H9 (cell line): ENCODE data around the gene ZNF428. TPM values are rescaled to one million over a fixed set of nuclear protein-coding genes. Genes with fewer than 3 reads are reported as not detected.

Experiments used
- DNase-seq: peaks from one replicate; pipeline ENCODE4 v3.0.0-alpha.2; 2017
- H2AFZ ChIP-seq: one replicate; pipeline ENCODE4 v1.6.1; 2013; ENCODE audit warnings: mild to moderate bottlenecking, low read length, control low read depth, moderate library complexity
- H2AK5ac ChIP-seq: 2 replicates; pipeline ENCODE4 v1.6.1; 2013; ENCODE audit warnings: low read length, control low read depth, mixed read lengths; ENCODE audit not compliant: insufficient read length
- H2BK120ac ChIP-seq: one replicate; pipeline ENCODE4 v1.6.1; 2013; ENCODE audit warnings: low read depth, mild to moderate bottlenecking, low read length, control low read depth, inconsistent platforms; ENCODE audit not compliant: poor library complexity, severe bottlenecking
- H2BK12ac ChIP-seq: 2 replicates; pipeline ENCODE4 v1.6.1; 2013; ENCODE audit warnings: low read length, control low read depth, mixed read lengths, low read depth; ENCODE audit not compliant: insufficient read length
- H2BK15ac ChIP-seq: 2 replicates; pipeline ENCODE4 v1.6.1; 2013; ENCODE audit warnings: low read depth, low read length, control low read depth
- H2BK20ac ChIP-seq: one replicate; pipeline ENCODE4 v1.6.1; 2013; ENCODE audit warnings: low read depth, mild to moderate bottlenecking, low read length, control low read depth, inconsistent platforms; ENCODE audit not compliant: poor library complexity, severe bottlenecking
- H2BK5ac ChIP-seq: 2 replicates; pipeline ENCODE4 v1.6.1; 2013; ENCODE audit warnings: low read length, control low read depth, mixed read lengths; ENCODE audit not compliant: insufficient read length
- H3K14ac ChIP-seq: 2 replicates; pipeline ENCODE4 v1.6.1; 2013; ENCODE audit warnings: low read length, control low read depth; ENCODE audit not compliant: insufficient read depth
- H3K18ac ChIP-seq: 2 replicates; pipeline ENCODE4 v1.6.1; 2013; ENCODE audit warnings: low read depth, mild to moderate bottlenecking, mixed read lengths, low read length, control low read depth; ENCODE audit not compliant: insufficient read length
- H3K23ac ChIP-seq: 2 replicates; pipeline ENCODE4 v1.6.1; 2013; ENCODE audit warnings: low read length, control low read depth, mixed read lengths, low read depth; ENCODE audit not compliant: insufficient read length
- H3K23me2 ChIP-seq: 2 replicates; pipeline ENCODE4 v1.6.1; 2013; ENCODE audit warnings: low read depth, mild to moderate bottlenecking, mixed read lengths, low read length, control low read depth; ENCODE audit not compliant: insufficient read length, poor library complexity, severe bottlenecking
- H3K27ac ChIP-seq: 2 replicates; pipeline ENCODE4 v1.5.1; 2013; ENCODE audit warnings: low read length, control low read depth, mixed read lengths, low read depth; ENCODE audit not compliant: insufficient read length
- H3K27me3 ChIP-seq: 2 replicates; pipeline ENCODE4 v1.6.1; 2013; ENCODE audit warnings: low read length, control low read depth, inconsistent platforms; ENCODE audit not compliant: insufficient read depth
- H3K4ac ChIP-seq: 2 replicates; pipeline ENCODE4 v1.6.1; 2013; ENCODE audit warnings: low read depth, mild to moderate bottlenecking, control low read depth, inconsistent platforms, low read length, moderate library complexity
- H3K4me1 ChIP-seq: 2 replicates; pipeline ENCODE4 v1.6.1; 2013; ENCODE audit warnings: low read length, control low read depth, inconsistent platforms; ENCODE audit not compliant: insufficient read depth
- H3K4me2 ChIP-seq: 2 replicates; pipeline ENCODE4 v1.6.1; 2013; ENCODE audit warnings: low read length, control low read depth, mixed read lengths; ENCODE audit not compliant: insufficient read length, insufficient read depth
- H3K56ac ChIP-seq: 2 replicates; pipeline ENCODE4 v1.6.1; 2013; ENCODE audit warnings: low read depth, mild to moderate bottlenecking, mixed read lengths, low read length, control low read depth; ENCODE audit not compliant: insufficient read length
- H3K79me1 ChIP-seq: 2 replicates; pipeline ENCODE4 v1.6.1; 2013; ENCODE audit warnings: low read depth, mild to moderate bottlenecking, moderate library complexity, low read length, control low read depth, inconsistent platforms; ENCODE audit not compliant: insufficient read depth, poor library complexity, severe bottlenecking
- H3K79me2 ChIP-seq: 2 replicates; pipeline ENCODE4 v1.6.1; 2013; ENCODE audit warnings: low read length, control low read depth, inconsistent platforms; ENCODE audit not compliant: insufficient read depth
- H3K9ac ChIP-seq: 2 replicates; pipeline ENCODE4 v1.6.1; 2013; ENCODE audit warnings: low read length, control low read depth, mixed read lengths; ENCODE audit not compliant: insufficient read length; ENCODE audit errors: extremely low read depth
- H3K9me3 ChIP-seq: one replicate; pipeline ENCODE4 v1.6.1; 2013; ENCODE audit warnings: low read depth, low read length, inconsistent platforms; ENCODE audit not compliant: control insufficient read depth
- H3T11ph ChIP-seq: one replicate; pipeline ENCODE4 v1.6.1; 2013; ENCODE audit warnings: mild to moderate bottlenecking, low read length, control low read depth, inconsistent platforms
- H4K20me1 ChIP-seq: one replicate; pipeline ENCODE4 v1.6.1; 2013; ENCODE audit not compliant: control insufficient read depth, insufficient read length, insufficient read depth
- H4K5ac ChIP-seq: 2 replicates; pipeline ENCODE4 v1.6.1; 2013; ENCODE audit warnings: low read depth, mild to moderate bottlenecking, mixed read lengths, low read length, control low read depth; ENCODE audit not compliant: insufficient read length
- H4K8ac ChIP-seq: replicated peaks from 2 replicates; pipeline ENCODE4 v1.6.1; 2013; ENCODE audit warnings: low read length, control low read depth, mixed read lengths, low read depth; ENCODE audit not compliant: insufficient read length
- H4K91ac ChIP-seq: 2 replicates; pipeline ENCODE4 v1.6.1; 2013; ENCODE audit warnings: low read depth, mild to moderate bottlenecking, moderate library complexity, mixed read lengths, low read length, control low read depth; ENCODE audit not compliant: insufficient read length
- H3K27ac Mint-ChIP-seq, 3 experiments: 2 replicates in 2 of 3; 3 replicates in 1 of 3; pipeline ENCODE4 v1.8.0; 2020 to 2021; ENCODE audit warnings: mixed read lengths in 3 of 3, mild to moderate bottlenecking in 1 of 3, moderate library complexity in 1 of 3
- H3K27me3 Mint-ChIP-seq: 2 replicates; pipeline ENCODE4 v1.8.0; 2021; ENCODE audit warnings: low read depth, mild to moderate bottlenecking, moderate library complexity, mixed read lengths
- H3K36me3 Mint-ChIP-seq, 3 experiments: 2 replicates in 2 of 3; 3 replicates in 1 of 3; pipeline ENCODE4 v1.8.0; 2020 to 2021; ENCODE audit warnings: low read depth in 3 of 3, mixed read lengths in 3 of 3; ENCODE audit not compliant: insufficient read depth in 1 of 3
- H3K4me1 Mint-ChIP-seq, 2 experiments: 2 replicates each; pipeline ENCODE4 v1.8.0; 2020; ENCODE audit warnings: mixed read lengths in 2 of 2
- H3K4me3 Mint-ChIP-seq, 2 experiments: 2 replicates in 1 of 2; 3 replicates in 1 of 2; pipeline ENCODE4 v1.8.0; 2020 to 2021; ENCODE audit warnings: mild to moderate bottlenecking in 2 of 2, mixed read lengths in 2 of 2, moderate library complexity in 1 of 2
- H3K9me3 Mint-ChIP-seq, 2 experiments: 2 replicates in 1 of 2; 3 replicates in 1 of 2; pipeline ENCODE4 v1.8.0; 2020; ENCODE audit warnings: mild to moderate bottlenecking in 2 of 2, mixed read lengths in 2 of 2, moderate library complexity in 1 of 2
- WGBS: extraction: QIAGEN DNeasy Blood & Tissue Kit; methylation state at CpG from one replicate; pipeline ENCODE4 v1.1.7; 2013; ENCODE audit warnings: missing lambda C conversion rate, low lambda C conversion rate, mixed read lengths; ENCODE audit not compliant: insufficient read length; ENCODE audit errors: extremely low coverage; 5-methylcytosine and 5-hydroxymethylcytosine counted together
- total RNA-seq: library from RNA; stranded (reverse); gene quantifications from 2 replicates; pipeline ENCODE4 v1.2.1, GENCODE V29; 2021
- TF ChIP-seq, protein P1 (sequence below): fragments of 200-600 bp; sonication (generic); conservative IDR thresholded peaks from 3 replicates; pipeline ENCODE4 v1.8.0; 2021; ENCODE audit warnings: antibody characterized with exemption, mild to moderate bottlenecking

The ZNF428 gene
- total RNA-seq, 1 experiment from 2014 or later: 30.3 TPM

DNA sequence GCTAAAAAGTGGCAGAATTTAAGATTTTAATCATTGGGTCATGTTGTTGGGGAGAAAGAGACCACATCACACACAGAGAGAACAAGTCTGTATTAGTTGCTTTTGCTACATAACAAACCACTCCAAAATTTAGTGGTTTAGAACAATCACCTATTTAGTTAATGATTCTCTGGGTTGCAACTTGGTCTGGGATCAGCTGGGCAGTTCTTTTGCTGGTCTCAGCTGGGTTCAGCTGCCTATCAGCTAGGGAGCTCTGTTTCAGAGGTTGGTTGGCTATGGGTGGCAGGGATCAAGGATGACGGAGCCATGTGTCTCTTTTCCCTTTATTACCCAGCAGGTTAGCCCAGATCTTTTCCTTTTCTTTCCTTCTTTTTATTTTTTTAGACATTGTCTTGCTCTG lies 34.9 kb downstream of the ZNF428 start:
- Histone ChIP-seq H2AFZ (no peak overlapping the region), H3K9ac (no peak overlapping the region), H2BK5ac (no peak overlapping the region), H2BK12ac (no peak overlapping the region), H4K8ac (no peak overlapping the region), H3K4me1 (no peaks in the 10 kb centered on the region), H3K79me1 (no peaks in the 10 kb centered on the region), H3K56ac (no peak overlapping the region), H3K18ac (no peak overlapping the region), H3K23me2 (peaks cover 5% of the 10 kb centered on the region), H3K9me3 (no peaks in the 10 kb centered on the region), H2BK120ac (no peak overlapping the region), H3K79me2 (no peaks in the 10 kb centered on the region), H4K5ac (no peak overlapping the region), H3K4ac (no peak overlapping the region), H2BK15ac (no peak overlapping the region), H3K27me3 (no peaks in the 10 kb centered on the region), H4K91ac (no peak overlapping the region), H3K14ac (no peak overlapping the region), H3K27ac (no peak overlapping the region), H3K23ac (no peak overlapping the region), H2BK20ac (no peak overlapping the region), H2AK5ac (no peak overlapping the region), H3K4me2 (no peak overlapping the region), H3T11ph (no peak overlapping the region), H4K20me1 (no peaks in the 10 kb centered on the region)
- Mint-ChIP-seq H3K9me3 (no peaks in the 10 kb centered on the region), H3K4me3 (no peak overlapping the region), H3K27ac (0 out of 7 replicates have a peak overlapping the region, but pooled peaks of 1 of the 3 experiments have one; percentile 35), H3K36me3 (peaks cover 2 to 22% (median 16%) of the 10 kb centered on the region in 3 experiments; a peak in 4 of 7 replicates), H3K27me3 (no peaks in the 10 kb centered on the region), H3K4me1 (peaks cover 14 to 16% of the 10 kb centered on the region in 2 experiments)
- TF ChIP-seq, protein P1, sequence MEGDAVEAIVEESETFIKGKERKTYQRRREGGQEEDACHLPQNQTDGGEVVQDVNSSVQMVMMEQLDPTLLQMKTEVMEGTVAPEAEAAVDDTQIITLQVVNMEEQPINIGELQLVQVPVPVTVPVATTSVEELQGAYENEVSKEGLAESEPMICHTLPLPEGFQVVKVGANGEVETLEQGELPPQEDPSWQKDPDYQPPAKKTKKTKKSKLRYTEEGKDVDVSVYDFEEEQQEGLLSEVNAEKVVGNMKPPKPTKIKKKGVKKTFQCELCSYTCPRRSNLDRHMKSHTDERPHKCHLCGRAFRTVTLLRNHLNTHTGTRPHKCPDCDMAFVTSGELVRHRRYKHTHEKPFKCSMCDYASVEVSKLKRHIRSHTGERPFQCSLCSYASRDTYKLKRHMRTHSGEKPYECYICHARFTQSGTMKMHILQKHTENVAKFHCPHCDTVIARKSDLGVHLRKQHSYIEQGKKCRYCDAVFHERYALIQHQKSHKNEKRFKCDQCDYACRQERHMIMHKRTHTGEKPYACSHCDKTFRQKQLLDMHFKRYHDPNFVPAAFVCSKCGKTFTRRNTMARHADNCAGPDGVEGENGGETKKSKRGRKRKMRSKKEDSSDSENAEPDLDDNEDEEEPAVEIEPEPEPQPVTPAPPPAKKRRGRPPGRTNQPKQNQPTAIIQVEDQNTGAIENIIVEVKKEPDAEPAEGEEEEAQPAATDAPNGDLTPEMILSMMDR: no peak
- DNase-seq: no peak
- no CpG with 5 or more reads among the region's 1 CpG for WGBS
